Smooth muscle cell (in vitro differentiated cells): Measurements from ENCODE around the gene RBKS. TPM values are rescaled to one million over a fixed set of nuclear protein-coding genes. Genes with fewer than 3 reads are reported as not detected.

ENCODE experiments used
- DNase-seq: peaks from one replicate; lab custom pipeline; 2025; ENCODE audit not compliant: unreplicated experiment; lab: John Stamatoyannopoulos, UW
- H2AFZ ChIP-seq: fragments of 200-600 bp; sonication (generic); 2 replicates; pipeline ENCODE4 v1.6.0; 2016; ENCODE audit warnings: antibody characterized with exemption, low read depth, mild to moderate bottlenecking
- H3F3A ChIP-seq: fragments of 200-600 bp; sonication (generic); 2 replicates; pipeline ENCODE4 v1.6.0; 2017; ENCODE audit warnings: antibody characterized with exemption, low read depth
- H3K27ac ChIP-seq: fragments of 200-600 bp; sonication (generic); 2 replicates; pipeline ENCODE4 v1.5.1; 2016; ENCODE audit warnings: low read depth, mild to moderate bottlenecking
- H3K27me3 ChIP-seq: fragments of 200-600 bp; sonication (generic); 2 replicates; pipeline ENCODE4 v1.6.1; 2016; ENCODE audit warnings: low read depth, mild to moderate bottlenecking
- H3K36me3 ChIP-seq: fragments of 200-600 bp; sonication (generic); 2 replicates; pipeline ENCODE4 v1.5.1; 2016; ENCODE audit warnings: low read depth
- H3K4me1 ChIP-seq: fragments of 200-600 bp; sonication (generic); 2 replicates; pipeline ENCODE4 v1.5.1; 2016; ENCODE audit warnings: low read depth
- H3K4me2 ChIP-seq: fragments of 200-600 bp; sonication (generic); 2 replicates; pipeline ENCODE4 v1.6.0; 2016; ENCODE audit warnings: mild to moderate bottlenecking
- H3K4me3 ChIP-seq: fragments of 200-600 bp; sonication (generic); 2 replicates; pipeline ENCODE4 v1.5.1; 2016; ENCODE audit warnings: mild to moderate bottlenecking
- H3K79me2 ChIP-seq: fragments of 200-600 bp; sonication (generic); 2 replicates; pipeline ENCODE4 v1.6.0; 2016; ENCODE audit warnings: low read depth, mild to moderate bottlenecking
- H3K9ac ChIP-seq: fragments of 200-600 bp; sonication (generic); 2 replicates; pipeline ENCODE4 v1.6.0; 2016; ENCODE audit warnings: low read depth
- H3K9me3 ChIP-seq: fragments of 200-600 bp; sonication (generic); replicated peaks from 2 replicates; pipeline ENCODE4 v1.5.1; 2016; ENCODE audit warnings: low read depth
- H4K20me1 ChIP-seq: fragments of 200-600 bp; sonication (generic); 2 replicates; pipeline ENCODE4 v1.6.0; 2016; ENCODE audit warnings: low read depth
- WGBS: methylation state at CpG from one replicate; pipeline ENCODE4 v1.1.7; 2016; ENCODE audit warnings: low lambda C conversion rate; 5-methylcytosine and 5-hydroxymethylcytosine counted together
- polyA plus RNA-seq: library from polyadenylated mRNA; unstranded; fragments of >200 nt; fragmentation: Nextera tagmentation; extraction: Ambion mirVana; gene quantifications from 2 replicates; pipeline ENCODE4 v1.2.1, GENCODE V29; 2016
- total RNA-seq: library from RNA; depleted of rRNA; stranded (reverse); fragments of >200 nt; gene quantifications from 2 replicates; pipeline ENCODE4 v1.2.3, GENCODE V29; 2014
- TF ChIP-seq, protein P1 (sequence below): fragments of 200-600 bp; sonication (generic); IDR thresholded peaks from 2 replicates; pipeline ENCODE4 v1.5.1; 2017; ENCODE audit warnings: borderline replicate concordance, mild to moderate bottlenecking, antibody characterized with exemption; ENCODE audit not compliant: insufficient read depth, poor library complexity, severe bottlenecking

RBKS gene
- total and polyA plus RNA-seq, 2 experiments from 2014 or later = 1.0 to 3.3 TPM

DNA sequence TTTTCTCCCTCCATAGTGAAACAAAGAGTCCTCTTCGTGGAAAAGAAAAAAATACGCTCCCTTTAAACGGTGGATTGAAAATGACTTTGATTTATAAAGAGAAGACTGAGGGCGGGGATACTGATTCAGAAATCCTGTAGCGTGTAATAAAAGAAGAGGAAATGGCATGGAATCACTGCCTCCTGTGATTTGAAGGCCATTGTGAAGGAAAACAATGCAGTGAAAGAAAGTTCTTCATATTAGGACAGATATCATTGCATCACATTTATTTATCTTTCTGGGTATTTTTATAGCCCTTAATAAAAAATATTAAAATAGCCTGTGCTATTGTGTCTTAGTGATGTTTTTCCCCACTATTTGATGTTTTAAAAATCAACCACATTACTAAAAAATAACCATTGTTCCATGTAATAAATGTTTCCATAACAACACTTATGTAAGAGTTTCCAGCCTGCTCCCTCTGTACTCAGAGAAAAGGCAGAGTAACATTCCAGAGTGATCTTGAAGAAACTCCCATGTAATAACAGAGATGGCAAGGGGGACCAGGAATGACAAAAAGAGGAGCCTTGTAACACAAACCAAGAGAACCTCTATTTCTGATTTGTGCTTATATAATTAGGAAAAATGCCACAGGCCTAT, 110.7 kb downstream of the RBKS start:
- Histone ChIP-seq H4K20me1 (peaks cover 12% of the 10 kb centered on the region), H3K27ac (no peak overlapping the region), H3K9me3 (no peaks in the 10 kb centered on the region), H3K4me3 (no peak overlapping the region), H3K4me1 (no peaks in the 10 kb centered on the region), H3K27me3 (no peaks in the 10 kb centered on the region), H3K79me2 (peaks cover 39% of the 10 kb centered on the region), H3K36me3 (no peaks in the 10 kb centered on the region), H3F3A (no peaks in the 10 kb centered on the region), H3K9ac (no peak overlapping the region), H3K4me2 (no peak overlapping the region), H2AFZ (no peak overlapping the region)
- no peak for DNase-seq
- WGBS = 98% methylated on average over 5 of the region's 5 CpGs
- TF ChIP-seq, protein P1, sequence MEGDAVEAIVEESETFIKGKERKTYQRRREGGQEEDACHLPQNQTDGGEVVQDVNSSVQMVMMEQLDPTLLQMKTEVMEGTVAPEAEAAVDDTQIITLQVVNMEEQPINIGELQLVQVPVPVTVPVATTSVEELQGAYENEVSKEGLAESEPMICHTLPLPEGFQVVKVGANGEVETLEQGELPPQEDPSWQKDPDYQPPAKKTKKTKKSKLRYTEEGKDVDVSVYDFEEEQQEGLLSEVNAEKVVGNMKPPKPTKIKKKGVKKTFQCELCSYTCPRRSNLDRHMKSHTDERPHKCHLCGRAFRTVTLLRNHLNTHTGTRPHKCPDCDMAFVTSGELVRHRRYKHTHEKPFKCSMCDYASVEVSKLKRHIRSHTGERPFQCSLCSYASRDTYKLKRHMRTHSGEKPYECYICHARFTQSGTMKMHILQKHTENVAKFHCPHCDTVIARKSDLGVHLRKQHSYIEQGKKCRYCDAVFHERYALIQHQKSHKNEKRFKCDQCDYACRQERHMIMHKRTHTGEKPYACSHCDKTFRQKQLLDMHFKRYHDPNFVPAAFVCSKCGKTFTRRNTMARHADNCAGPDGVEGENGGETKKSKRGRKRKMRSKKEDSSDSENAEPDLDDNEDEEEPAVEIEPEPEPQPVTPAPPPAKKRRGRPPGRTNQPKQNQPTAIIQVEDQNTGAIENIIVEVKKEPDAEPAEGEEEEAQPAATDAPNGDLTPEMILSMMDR = no peak

DNA sequence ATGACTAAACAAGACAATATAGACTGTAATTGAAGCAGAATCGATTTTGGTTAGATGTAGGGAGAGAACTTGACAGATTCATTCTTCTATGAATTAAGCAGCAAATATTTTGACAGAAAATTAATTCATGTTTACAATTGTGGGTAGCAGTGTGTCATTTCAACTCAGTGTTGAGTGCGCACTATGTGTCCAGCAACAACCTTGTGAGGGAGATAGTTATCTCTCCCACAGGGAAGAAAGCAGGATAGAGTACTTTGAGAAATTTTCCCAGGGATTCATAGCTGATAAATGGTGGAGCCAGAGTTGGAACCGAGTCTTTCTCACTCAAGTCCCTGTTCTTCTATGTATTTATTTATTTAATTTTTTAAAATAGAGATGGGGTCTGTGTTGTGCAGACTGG, 113.5 kb downstream of the RBKS start:
- Histone ChIP-seq H3K36me3 (no peaks in the 10 kb centered on the region), H2AFZ (no peak overlapping the region), H3K4me1 (peaks cover 15% of the 10 kb centered on the region), H3K9me3 (no peaks in the 10 kb centered on the region), H3K79me2 (peaks cover 67% of the 10 kb centered on the region), H3K4me3 (no peak overlapping the region), H3K27me3 (no peaks in the 10 kb centered on the region), H3F3A (no peaks in the 10 kb centered on the region), H4K20me1 (peaks cover 12% of the 10 kb centered on the region), H3K9ac (no peak overlapping the region), H3K4me2 (no peak overlapping the region), H3K27ac (no peak overlapping the region)
- no peak for DNase-seq
- TF ChIP-seq, protein P1 = no peak
- WGBS = 96% methylated on average over 3 of the region's 3 CpGs

DNA sequence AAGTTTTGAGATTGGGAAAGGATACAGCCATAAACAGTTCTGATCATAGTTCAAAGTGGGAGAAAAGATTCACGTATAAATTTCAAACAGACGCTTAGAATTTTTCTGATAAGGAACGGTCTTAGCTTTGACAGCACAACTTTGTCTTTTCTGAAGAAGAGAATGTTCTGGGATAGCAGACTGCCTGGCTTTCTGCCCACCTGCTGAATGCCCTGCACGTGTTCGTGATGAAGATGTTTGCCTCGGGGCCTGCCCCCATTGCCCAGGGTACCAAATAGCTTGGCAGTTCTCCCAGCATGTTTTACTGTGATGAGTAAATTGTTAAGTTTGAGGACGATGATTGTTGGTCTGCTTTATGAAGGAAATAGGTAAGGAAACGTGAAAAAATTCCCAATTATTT, 114.1 kb downstream of the RBKS start:
- DNase-seq = no peak

DNA sequence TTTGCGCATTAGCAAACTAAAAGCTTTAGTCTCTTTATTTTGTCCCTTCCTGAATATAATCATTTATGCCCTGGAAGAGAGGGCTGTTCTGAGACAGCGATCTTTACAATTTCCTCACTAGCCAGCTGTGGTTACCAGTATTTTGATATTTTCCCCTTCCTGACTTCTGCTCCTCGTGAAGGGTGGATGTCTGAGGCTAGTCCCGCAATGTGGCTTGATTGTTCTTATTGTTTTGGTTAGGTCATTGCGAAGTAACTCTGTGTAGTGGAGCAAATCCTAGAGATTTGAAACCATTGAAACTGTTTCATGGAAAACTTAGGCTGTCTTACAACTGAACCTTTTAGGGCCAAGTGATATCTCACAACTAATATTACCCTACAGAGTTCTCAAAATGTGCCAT, 116.2 kb downstream of the RBKS start:
- H3K9ac ChIP-seq = no peak overlapping the region
- no peaks in the 10 kb centered on the region for H3F3A ChIP-seq
- peak overlapping the region; percentile 65 for H3K27ac ChIP-seq
- H2AFZ ChIP-seq = no peak overlapping the region
- peaks cover 68% of the 10 kb centered on the region for H3K79me2 ChIP-seq
- DNase-seq = no peak
- no peaks in the 10 kb centered on the region for H3K27me3 ChIP-seq
- peak overlapping the region; percentile 89 for H3K4me2 ChIP-seq
- H3K9me3 ChIP-seq = no peaks in the 10 kb centered on the region
- 74% methylated on average over 5 of the region's 5 CpGs for WGBS
- TF ChIP-seq, protein P1 = no peak
- no peaks in the 10 kb centered on the region for H3K36me3 ChIP-seq
- H4K20me1 ChIP-seq = peaks cover 12% of the 10 kb centered on the region
- H3K4me1 ChIP-seq = peaks cover 19% of the 10 kb centered on the region
- H3K4me3 ChIP-seq = peak overlapping the region; percentile 74

More for the DNA sequence above, 114.1 kb downstream of the RBKS start:
- Histone ChIP-seq H3K4me2 (no peak overlapping the region), H3K27ac (no peak overlapping the region), H3K36me3 (no peaks in the 10 kb centered on the region), H3K4me1 (peaks cover 17% of the 10 kb centered on the region), H3F3A (no peaks in the 10 kb centered on the region), H3K9ac (no peak overlapping the region), H3K9me3 (no peaks in the 10 kb centered on the region), H3K27me3 (no peaks in the 10 kb centered on the region), H2AFZ (no peak overlapping the region), H3K79me2 (peaks cover 68% of the 10 kb centered on the region), H4K20me1 (peaks cover 12% of the 10 kb centered on the region), H3K4me3 (no peak overlapping the region)
- TF ChIP-seq, protein P1 = no peak
- WGBS = 95% methylated on average over 8 of the region's 8 CpGs
